Measurements from ENCODE around the gene HPRT1.

HPRT1 gene

DNA sequence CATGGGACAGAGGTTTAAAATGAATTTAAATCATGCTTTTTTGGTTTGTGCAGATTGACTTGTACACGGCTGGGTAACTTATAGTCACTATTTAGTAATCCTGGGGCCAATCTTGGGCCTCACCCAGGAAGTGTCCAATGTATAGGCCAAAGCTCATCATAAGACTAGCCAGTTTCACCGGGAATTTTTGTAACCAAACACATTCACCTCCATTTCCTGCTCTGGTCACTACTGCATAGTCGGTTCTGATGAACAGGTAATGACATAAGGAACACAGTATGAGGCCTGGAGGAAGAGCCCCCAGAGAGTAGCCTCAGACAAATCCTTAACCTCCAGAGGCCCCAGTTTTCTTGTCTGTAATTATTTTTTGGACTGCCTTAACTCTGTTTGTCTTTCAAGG is 81.9 kb downstream of the HPRT1 start:
- no peak for DNase-seq (ENCODE audit: low read depth in 1 of 2, low spot score in 1 of 2)

- no peak for DNase-seq (ENCODE audit: low read depth in 1 of 2, low spot score in 1 of 2)
Measured at GRCh38 chrX:134542485-134542884, 82.5 kb downstream of the HPRT1 start.

- no peak for DNase-seq (ENCODE audit: low read depth in 1 of 2, low spot score in 1 of 2)
Measured at GRCh38 chrX:134543288-134543687, 83.3 kb downstream of the HPRT1 start.

- DNase-seq (ENCODE audit: low read depth in 1 of 2, low spot score in 1 of 2) = no peak
Measured at GRCh38 chrX:134544135-134544512, 84.2 kb downstream of the HPRT1 start.

- no peak for DNase-seq (ENCODE audit: low read depth in 1 of 2, low spot score in 1 of 2)
Measured at GRCh38 chrX:134544513-134545151, 84.7 kb downstream of the HPRT1 start.

- no peak for DNase-seq (ENCODE audit: low read depth in 1 of 2, low spot score in 1 of 2)
Measured at GRCh38 chrX:134545510-134545909, 85.5 kb downstream of the HPRT1 start.

DNA sequence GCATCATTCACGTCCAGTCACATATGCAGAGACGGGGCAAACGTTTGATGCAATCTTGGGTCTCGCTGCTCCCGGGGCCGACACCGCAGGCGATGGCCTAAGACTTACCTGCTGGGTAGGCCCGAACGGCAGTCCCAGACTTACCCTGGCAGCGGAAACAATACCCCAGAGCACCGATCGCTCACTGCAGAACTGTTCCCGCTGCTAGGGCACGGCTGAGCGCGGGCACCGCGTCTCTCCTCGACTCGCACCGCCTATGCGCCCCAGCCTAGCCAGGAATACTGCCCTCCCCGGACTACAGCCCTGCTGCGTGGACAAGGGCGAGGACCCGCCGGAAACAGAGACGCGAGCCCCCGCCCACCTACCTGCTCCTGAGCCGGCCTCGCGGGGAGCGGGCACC is 86.2 kb downstream of the HPRT1 start:
- DNase-seq (ENCODE audit: low read depth in 1 of 2, low spot score in 1 of 2) = no peak

DNA sequence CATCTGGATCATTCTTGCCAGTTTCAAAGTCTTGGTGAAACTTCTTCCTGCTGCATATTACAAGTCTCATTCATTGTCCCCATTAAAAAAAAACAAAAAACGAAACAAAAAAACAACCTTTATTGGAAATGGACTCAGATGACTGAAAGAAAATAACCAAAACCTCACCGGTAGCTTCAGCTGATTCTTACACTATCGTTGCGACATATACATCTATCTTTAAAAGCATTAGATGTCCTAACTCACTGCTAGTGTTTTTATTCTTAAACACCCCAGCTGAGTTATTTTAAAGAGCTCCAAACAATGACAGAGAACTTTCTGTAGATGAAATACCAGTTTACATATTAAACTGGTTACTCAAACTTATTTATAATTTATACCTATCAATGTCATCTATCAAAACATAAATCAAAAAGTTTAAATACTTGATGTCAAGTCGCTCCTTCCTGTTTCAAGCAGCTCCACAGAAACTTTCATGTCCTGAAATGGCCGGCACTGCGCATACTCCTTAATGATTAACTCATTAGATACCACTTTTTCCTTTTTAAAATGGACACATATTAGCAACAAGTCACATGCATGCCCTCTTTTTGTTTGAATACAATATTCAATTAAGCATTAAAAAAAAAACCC is 87.2 kb downstream of the HPRT1 start:
- DNase-seq (ENCODE audit: low read depth in 1 of 2, low spot score in 1 of 2) = no peak

- DNase-seq (ENCODE audit: low read depth in 1 of 2, low spot score in 1 of 2) = no peak
Measured at GRCh38 chrX:134548257-134549201, 88.6 kb downstream of the HPRT1 start.

Data from activated T-helper 1 cell treated with anti-CD3 and anti-CD28 coated beads, Interleukin-2, amount 50 U/mL, for 16 hours (primary cell).